Ectodermal cell (in vitro differentiated cells): ENCODE data around the gene NEDD4.
"Not testable (repeated sequence)": the region's sequence is repeated elsewhere in the genome, so short reads cannot be mapped to it uniquely, and the experiment has no call there.

Source experiments
- H3K27ac ChIP-seq: 2 replicates; pipeline ENCODE4 v1.7.0; 2013; ENCODE audit warnings: mild to moderate bottlenecking, low read depth, low read length; ENCODE audit not compliant: insufficient read depth, poor library complexity, severe bottlenecking
- H3K27me3 ChIP-seq: 2 replicates; pipeline ENCODE4 v1.7.0; 2013; ENCODE audit warnings: mild to moderate bottlenecking, low read length; ENCODE audit not compliant: insufficient read depth, control insufficient read depth, poor library complexity, severe bottlenecking
- H3K36me3 ChIP-seq: one replicate; pipeline ENCODE4 v1.7.0; 2013; ENCODE audit warnings: low read length; ENCODE audit not compliant: control insufficient read depth, insufficient read depth
- H3K4me1 ChIP-seq: one replicate; pipeline ENCODE4 v1.7.0; 2013; ENCODE audit warnings: low read length; ENCODE audit not compliant: control insufficient read depth, insufficient read depth
- H3K4me3 ChIP-seq: 2 replicates; pipeline ENCODE4 v1.7.0; 2013; ENCODE audit warnings: low read depth, low read length, control low read depth; ENCODE audit not compliant: insufficient read depth
- H3K9me3 ChIP-seq: 2 replicates; pipeline ENCODE4 v1.7.0; 2013; ENCODE audit warnings: mild to moderate bottlenecking, low read length, moderate library complexity; ENCODE audit not compliant: control insufficient read depth
- WGBS, 2 experiments: methylation state at CpG; one replicate each; pipeline ENCODE4 v1.1.7; 2013; ENCODE audit warnings: missing lambda C conversion rate in 2 of 2; 5-methylcytosine and 5-hydroxymethylcytosine counted together

NEDD4 gene

DNA sequence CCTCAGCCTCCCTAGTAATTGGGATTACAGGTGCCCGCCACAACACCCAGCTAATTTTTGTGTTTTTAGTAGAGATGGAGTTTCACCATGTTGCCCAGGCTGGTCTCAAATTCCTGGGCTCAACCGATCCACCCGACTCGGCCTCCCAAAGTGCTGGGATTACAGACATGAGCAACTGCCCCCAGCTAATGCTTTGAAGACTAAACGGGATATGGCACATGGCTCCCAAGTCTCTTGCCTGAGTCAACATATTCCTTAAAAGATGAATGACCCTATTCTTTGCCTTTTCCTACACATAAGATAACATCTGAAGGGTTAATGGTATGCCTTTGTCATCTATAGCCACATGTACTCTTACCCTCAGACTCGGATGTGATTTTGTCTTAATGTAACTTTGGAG lies 38.4 kb upstream of the NEDD4 start:
- Histone ChIP-seq H3K9me3 (no peaks in the 10 kb centered on the region), H3K4me3 (no peak overlapping the region), H3K4me1 (no peaks in the 10 kb centered on the region), H3K27ac (no peak overlapping the region), H3K27me3 (no peaks in the 10 kb centered on the region), H3K36me3 (no peaks in the 10 kb centered on the region)
- 87 to 90% methylated on average over 6 of the region's 6 CpGs for WGBS, 2 experiments

DNA sequence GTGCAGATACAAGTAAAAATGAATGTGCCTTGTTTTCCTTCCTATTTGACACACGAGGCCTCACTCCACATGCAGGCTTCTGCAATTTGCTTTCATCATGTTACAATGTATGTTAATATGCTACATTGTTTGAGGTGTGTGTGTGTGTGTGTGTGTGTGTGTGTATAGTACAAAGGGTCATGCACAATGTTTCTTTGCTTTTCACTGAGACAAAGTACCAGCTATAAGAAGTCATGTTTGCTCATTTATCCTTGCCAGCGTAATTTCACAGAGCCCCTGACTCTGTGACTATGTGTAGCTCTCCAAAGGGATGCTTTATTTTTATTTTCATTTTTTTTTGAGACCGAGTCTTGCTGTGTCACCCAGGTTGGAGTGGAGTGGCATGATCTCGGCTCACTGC lies 38.0 kb upstream of the NEDD4 start:
- Histone ChIP-seq H3K27ac (no peak overlapping the region), H3K27me3 (no peaks in the 10 kb centered on the region), H3K9me3 (no peaks in the 10 kb centered on the region), H3K4me1 (no peaks in the 10 kb centered on the region), H3K4me3 (no peak overlapping the region), H3K36me3 (no peaks in the 10 kb centered on the region)
- WGBS, 2 experiments, result 91 to 92% methylated on average over 3 to 4 of the region's 4 CpGs

DNA sequence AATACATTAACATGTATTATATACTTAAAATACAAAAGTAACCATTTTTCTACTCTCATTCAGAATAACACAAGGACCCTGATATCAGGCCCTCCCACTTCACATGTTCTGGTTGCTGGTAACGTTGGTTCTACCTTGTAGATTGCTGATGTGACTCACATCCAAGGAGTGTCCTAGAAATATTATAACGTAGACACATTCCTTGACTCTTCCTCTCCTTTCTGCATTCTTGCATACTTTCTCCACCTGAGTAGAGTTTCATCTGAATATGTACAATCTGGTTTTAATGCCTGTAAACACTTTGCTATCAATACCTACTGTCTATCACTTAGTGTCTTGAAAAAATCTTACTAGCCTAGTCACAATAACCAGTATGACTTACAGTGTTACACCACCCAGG lies 35.0 kb upstream of the NEDD4 start:
- Histone ChIP-seq H3K4me1 (no peaks in the 10 kb centered on the region), H3K9me3 (no peaks in the 10 kb centered on the region), H3K27me3 (no peaks in the 10 kb centered on the region), H3K4me3 (no peak overlapping the region), H3K27ac (no peak overlapping the region), H3K36me3 (no peaks in the 10 kb centered on the region)
- WGBS, 2 experiments, result 86 to 91% methylated on average over 2 of the region's 2 CpGs

- H3K27me3 ChIP-seq, H3K4me1 ChIP-seq, H3K9me3 ChIP-seq, H3K27ac ChIP-seq, H3K4me3 ChIP-seq, H3K36me3 ChIP-seq: not testable (repeated sequence)
- WGBS, 2 experiments, result 92 to 94% methylated on average over 7 of the region's 7 CpGs
Measured at GRCh38 chr15:56023160-56023559, 29.7 kb upstream of the NEDD4 start.

GRCh38 chr15:56019819-56020486 lies 26.5 kb upstream of the NEDD4 start:
- Histone ChIP-seq H3K36me3 (no peaks in the 10 kb centered on the region), H3K4me1 (no peaks in the 10 kb centered on the region)
- WGBS, 2 experiments, result 96 to 97% methylated on average over 10 of the region's 10 CpGs

DNA sequence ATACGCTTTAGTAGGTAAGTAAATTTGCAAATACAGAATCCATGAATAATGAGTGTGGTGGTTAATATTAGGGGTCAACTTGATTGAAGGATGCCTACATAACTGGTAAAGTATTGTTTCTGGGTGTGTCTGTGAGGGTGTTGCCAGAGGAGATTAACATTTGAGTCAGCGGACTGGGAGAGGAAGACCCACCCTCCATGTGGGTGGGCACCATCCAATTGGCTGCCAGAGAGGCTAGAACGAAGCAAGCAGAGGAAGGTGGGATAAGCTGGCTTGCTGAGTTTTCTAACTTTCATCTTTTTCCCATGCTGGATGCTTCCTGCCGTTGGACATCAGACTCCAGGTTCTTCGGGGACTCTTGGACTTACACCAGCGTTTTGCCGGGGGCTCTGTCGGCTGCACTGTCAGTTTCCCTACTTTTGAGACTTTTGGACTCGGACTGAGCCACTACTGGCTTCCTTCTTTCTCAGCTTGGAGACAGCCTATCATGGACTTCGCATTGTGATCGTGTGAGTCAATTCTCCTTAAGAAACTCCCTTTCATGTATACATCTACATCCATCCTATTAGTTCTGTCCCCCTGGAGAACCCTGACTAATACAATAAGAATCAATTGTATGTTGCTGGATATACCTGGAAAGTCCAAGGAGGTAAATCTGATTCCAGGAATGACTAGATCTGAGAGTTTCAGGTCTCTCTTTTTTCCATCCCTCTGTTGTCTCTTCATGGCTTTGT lies 25.8 kb upstream of the NEDD4 start:
- no peaks in the 10 kb centered on the region for H3K4me1 ChIP-seq
- H3K9me3 ChIP-seq, result no peaks in the 10 kb centered on the region
- H3K36me3 ChIP-seq, result no peaks in the 10 kb centered on the region
- WGBS, 2 experiments, result 89 to 92% methylated on average over 11 of the region's 11 CpGs
- no peaks in the 10 kb centered on the region for H3K27me3 ChIP-seq
- no peak overlapping the region for H3K4me3 ChIP-seq
- H3K27ac ChIP-seq, result no peak overlapping the region

More at GRCh38 chr15:56019819-56020486, 26.5 kb upstream of the NEDD4 start:
- H3K27me3 ChIP-seq, result no peaks in the 10 kb centered on the region
- no peaks in the 10 kb centered on the region for H3K9me3 ChIP-seq
- no peak overlapping the region for H3K27ac ChIP-seq
- H3K4me3 ChIP-seq, result no peak overlapping the region

DNA sequence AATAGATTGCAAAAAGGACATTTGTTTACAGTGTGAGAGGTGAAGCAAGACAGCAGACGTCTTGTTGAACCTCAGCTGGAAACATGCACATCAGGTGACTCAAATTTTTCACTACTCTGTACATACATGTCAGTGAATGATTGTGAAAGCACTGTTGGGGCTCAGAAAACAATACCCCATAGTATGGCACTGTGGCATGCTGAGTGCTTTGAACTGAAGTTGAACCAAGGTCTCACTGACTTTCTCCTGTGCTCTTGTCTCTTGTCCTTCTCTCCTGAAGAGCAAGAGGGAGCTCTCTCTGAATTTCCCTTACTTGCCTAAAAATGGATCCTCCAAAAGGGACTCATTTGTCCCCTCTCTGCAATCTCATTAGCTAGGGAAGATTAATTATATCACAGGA lies 24.5 kb upstream of the NEDD4 start:
- no peaks in the 10 kb centered on the region for H3K4me1 ChIP-seq
- 89 to 95% methylated on average over 1 of the region's 1 CpG for WGBS, 2 experiments

GRCh38 chr15:56017511-56017910 lies 24.1 kb upstream of the NEDD4 start:
- Histone ChIP-seq H3K36me3 (no peaks in the 10 kb centered on the region), H3K9me3 (no peaks in the 10 kb centered on the region), H3K27ac (no peak overlapping the region), H3K4me3 (no peak overlapping the region), H3K4me1 (no peaks in the 10 kb centered on the region), H3K27me3 (no peaks in the 10 kb centered on the region)
- WGBS, 2 experiments, result 93 to 95% methylated on average over 4 to 5 of the region's 5 CpGs

More for the DNA sequence above, 24.5 kb upstream of the NEDD4 start:
- H3K27ac ChIP-seq, result no peak overlapping the region
- H3K36me3 ChIP-seq, result no peaks in the 10 kb centered on the region
- H3K4me3 ChIP-seq, result no peak overlapping the region
- no peaks in the 10 kb centered on the region for H3K9me3 ChIP-seq
- no peaks in the 10 kb centered on the region for H3K27me3 ChIP-seq

- 92 to 95% methylated on average over 2 to 3 of the region's 3 CpGs for WGBS, 2 experiments
- H3K27ac ChIP-seq, result no peak overlapping the region
- H3K4me3 ChIP-seq, result no peak overlapping the region
- H3K4me1 ChIP-seq, result no peaks in the 10 kb centered on the region
- H3K36me3 ChIP-seq, result no peaks in the 10 kb centered on the region
- H3K27me3 ChIP-seq, result no peaks in the 10 kb centered on the region
- H3K9me3 ChIP-seq, result no peaks in the 10 kb centered on the region
Measured at GRCh38 chr15:56016281-56016680, 22.9 kb upstream of the NEDD4 start.

DNA sequence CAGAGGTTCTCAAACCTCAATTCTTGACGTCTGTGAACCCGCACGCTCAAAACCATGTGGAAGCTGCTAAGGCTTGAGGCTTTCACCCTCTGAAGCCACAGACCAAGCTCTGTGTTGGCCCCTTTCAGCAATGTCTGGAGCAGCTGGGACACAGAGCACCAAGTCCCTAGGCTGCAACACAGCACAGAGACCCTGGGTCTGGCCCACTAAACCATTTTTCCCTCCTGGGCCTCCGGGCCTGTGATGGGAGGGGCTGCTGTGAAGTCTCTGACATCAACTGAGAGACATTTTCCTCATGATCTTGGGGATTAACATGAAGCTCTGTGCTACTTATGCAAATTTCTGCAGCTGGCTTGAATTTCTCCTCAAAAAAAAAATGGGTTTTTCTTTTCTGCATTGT lies 21.3 kb upstream of the NEDD4 start:
- Histone ChIP-seq H3K27ac (no peak overlapping the region), H3K27me3 (no peaks in the 10 kb centered on the region), H3K4me1 (no peaks in the 10 kb centered on the region), H3K9me3 (no peaks in the 10 kb centered on the region), H3K4me3 (no peak overlapping the region), H3K36me3 (no peaks in the 10 kb centered on the region)
- 89 to 90% methylated on average over 4 of the region's 4 CpGs for WGBS, 2 experiments
